ENCODE data around the gene PAX7.

DNA sequence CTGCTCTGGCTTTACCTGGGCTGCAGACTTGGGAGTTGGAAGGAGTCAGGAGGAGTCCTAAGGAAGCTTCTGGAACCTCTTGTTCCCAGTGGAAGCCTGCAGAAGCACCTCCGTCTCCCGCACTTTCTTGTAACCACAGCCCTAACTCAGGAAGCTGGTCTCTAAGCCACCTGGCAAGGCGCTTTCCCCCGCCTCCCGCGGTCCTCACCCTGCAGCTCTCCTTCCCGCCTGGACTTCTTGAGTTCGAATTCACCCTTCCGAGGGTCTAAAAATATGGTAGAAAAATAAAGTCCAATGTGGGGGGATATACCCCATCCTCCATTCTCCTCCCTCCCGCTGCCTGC, 15.1 kb downstream of the PAX7 start:
- TF ChIP-seq, protein P1, sequence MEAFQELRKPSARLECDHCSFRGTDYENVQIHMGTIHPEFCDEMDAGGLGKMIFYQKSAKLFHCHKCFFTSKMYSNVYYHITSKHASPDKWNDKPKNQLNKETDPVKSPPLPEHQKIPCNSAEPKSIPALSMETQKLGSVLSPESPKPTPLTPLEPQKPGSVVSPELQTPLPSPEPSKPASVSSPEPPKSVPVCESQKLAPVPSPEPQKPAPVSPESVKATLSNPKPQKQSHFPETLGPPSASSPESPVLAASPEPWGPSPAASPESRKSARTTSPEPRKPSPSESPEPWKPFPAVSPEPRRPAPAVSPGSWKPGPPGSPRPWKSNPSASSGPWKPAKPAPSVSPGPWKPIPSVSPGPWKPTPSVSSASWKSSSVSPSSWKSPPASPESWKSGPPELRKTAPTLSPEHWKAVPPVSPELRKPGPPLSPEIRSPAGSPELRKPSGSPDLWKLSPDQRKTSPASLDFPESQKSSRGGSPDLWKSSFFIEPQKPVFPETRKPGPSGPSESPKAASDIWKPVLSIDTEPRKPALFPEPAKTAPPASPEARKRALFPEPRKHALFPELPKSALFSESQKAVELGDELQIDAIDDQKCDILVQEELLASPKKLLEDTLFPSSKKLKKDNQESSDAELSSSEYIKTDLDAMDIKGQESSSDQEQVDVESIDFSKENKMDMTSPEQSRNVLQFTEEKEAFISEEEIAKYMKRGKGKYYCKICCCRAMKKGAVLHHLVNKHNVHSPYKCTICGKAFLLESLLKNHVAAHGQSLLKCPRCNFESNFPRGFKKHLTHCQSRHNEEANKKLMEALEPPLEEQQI (IDR thresholded peaks at IDR 0.05) = no peak
- TF ChIP-seq SOX6 (IDR thresholded peaks at IDR 0.05) (no peak), SP1 (CRISPR knock-in tag; IDR thresholded peaks at IDR 0.05) (no peak), YY1 (IDR thresholded peaks at IDR 0.05; ENCODE audit: borderline replicate concordance in 1 of 3, control insufficient read depth in 1 of 3, extremely low read depth in 1 of 3, insufficient read depth in 3 of 3, insufficient read length in 1 of 3, insufficient replicate concordance in 2 of 3, low read depth in 1 of 3, low read length in 2 of 3) (no peak), CHD2 (IDR thresholded peaks at IDR 0.05; ENCODE audit: low read depth, low read length) (no peak)
- TF ChIP-seq, protein P2, sequence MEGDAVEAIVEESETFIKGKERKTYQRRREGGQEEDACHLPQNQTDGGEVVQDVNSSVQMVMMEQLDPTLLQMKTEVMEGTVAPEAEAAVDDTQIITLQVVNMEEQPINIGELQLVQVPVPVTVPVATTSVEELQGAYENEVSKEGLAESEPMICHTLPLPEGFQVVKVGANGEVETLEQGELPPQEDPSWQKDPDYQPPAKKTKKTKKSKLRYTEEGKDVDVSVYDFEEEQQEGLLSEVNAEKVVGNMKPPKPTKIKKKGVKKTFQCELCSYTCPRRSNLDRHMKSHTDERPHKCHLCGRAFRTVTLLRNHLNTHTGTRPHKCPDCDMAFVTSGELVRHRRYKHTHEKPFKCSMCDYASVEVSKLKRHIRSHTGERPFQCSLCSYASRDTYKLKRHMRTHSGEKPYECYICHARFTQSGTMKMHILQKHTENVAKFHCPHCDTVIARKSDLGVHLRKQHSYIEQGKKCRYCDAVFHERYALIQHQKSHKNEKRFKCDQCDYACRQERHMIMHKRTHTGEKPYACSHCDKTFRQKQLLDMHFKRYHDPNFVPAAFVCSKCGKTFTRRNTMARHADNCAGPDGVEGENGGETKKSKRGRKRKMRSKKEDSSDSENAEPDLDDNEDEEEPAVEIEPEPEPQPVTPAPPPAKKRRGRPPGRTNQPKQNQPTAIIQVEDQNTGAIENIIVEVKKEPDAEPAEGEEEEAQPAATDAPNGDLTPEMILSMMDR (IDR thresholded peaks at IDR 0.05 in 2 of 3, conservative IDR thresholded peaks at IDR 0.05 in 1 of 3; ENCODE audit: insufficient read depth in 2 of 3, low read depth in 1 of 3, low read length in 3 of 3) = no peak
